ENCODE data around the gene ANKRD61. TPM values are rescaled to one million over a fixed set of nuclear protein-coding genes. Genes with fewer than 3 reads are reported as not detected.
"Not testable (repeated sequence)": the region's sequence is repeated elsewhere in the genome, so short reads cannot be mapped to it uniquely, and the experiment has no call there.

The ANKRD61 gene
- total RNA-seq: 1 to 10 TPM; 6.8 to 8.4 TPM
- 17.3 TPM for polyA plus RNA-seq (ENCODE audit: insufficient read depth, low read depth, low replicate concordance)
- long read RNA-seq, donor 1: 0 reads
- long read RNA-seq, donor 2, partial matches to known transcripts: 21 of 37 reads
- long read RNA-seq, donor 2, other reads (novel, unspliced or antisense): 16 of 37 reads

GRCh38 chr7:6030988-6031387, at the start of gene ANKRD61:
Gene ANKRD61 (plus strand): TSS chr7:6031376. CDS start chr7:6031376, 0 bp downstream.
- no peak within 1 kb of the TSS for H3K27ac ChIP-seq
- TF ChIP-seq, protein P1, sequence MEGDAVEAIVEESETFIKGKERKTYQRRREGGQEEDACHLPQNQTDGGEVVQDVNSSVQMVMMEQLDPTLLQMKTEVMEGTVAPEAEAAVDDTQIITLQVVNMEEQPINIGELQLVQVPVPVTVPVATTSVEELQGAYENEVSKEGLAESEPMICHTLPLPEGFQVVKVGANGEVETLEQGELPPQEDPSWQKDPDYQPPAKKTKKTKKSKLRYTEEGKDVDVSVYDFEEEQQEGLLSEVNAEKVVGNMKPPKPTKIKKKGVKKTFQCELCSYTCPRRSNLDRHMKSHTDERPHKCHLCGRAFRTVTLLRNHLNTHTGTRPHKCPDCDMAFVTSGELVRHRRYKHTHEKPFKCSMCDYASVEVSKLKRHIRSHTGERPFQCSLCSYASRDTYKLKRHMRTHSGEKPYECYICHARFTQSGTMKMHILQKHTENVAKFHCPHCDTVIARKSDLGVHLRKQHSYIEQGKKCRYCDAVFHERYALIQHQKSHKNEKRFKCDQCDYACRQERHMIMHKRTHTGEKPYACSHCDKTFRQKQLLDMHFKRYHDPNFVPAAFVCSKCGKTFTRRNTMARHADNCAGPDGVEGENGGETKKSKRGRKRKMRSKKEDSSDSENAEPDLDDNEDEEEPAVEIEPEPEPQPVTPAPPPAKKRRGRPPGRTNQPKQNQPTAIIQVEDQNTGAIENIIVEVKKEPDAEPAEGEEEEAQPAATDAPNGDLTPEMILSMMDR (IDR thresholded peaks at IDR 0.05): no peak
- TF ChIP-seq POLR2A (IDR thresholded peaks at IDR 0.05): no peak
- H3K36me3 ChIP-seq (ENCODE audit: low read depth, missing control alignments): no peaks in the 10 kb centered on the region
- no peaks in the 10 kb centered on the region for H3K4me1 ChIP-seq
- no peak for DNase-seq
- WGBS, 2 donors: 91 to 92% methylated on average over 2 of the region's 2 CpGs
- intact Hi-C loops (cut with DNase I; ENCODE audit: low total_unique reads): no loop called here
- H3K9me3 ChIP-seq: no peaks in the 10 kb centered on the region
- no peaks in the 10 kb centered on the region for H3K27me3 ChIP-seq
- no peak within 1 kb of the TSS for H3K4me3 ChIP-seq

DNA sequence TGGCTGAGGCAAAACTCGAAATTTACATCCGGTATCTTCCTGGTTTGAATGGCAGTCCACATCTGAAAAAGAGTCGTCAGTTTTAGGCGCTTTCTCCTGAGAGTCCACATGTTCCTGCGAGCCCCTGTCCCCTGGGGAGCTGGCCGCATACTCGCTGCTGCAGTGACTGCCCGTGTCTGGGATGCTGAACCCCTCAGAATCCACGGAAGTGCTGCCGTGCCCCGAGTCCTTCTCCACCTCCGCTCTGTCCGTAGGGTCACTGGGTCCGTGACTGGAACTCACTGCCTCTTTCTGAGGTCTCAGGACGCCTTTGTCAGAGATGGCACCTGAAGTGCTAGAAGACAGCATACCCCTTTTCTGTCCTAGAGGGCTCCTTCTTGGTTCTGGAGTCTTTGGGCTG, 44.1 kb upstream of the ANKRD61 start:
- H3K4me1 ChIP-seq; H3K36me3 ChIP-seq (ENCODE audit: low read depth, missing control alignments); H3K4me3 ChIP-seq; H3K27ac ChIP-seq; H3K27me3 ChIP-seq; intact Hi-C loops (cut with DNase I; ENCODE audit: low total_unique reads); DNase-seq; H3K9me3 ChIP-seq: not testable (repeated sequence)
- WGBS, 2 donors: 83 to 93% methylated on average over 15 of the region's 15 CpGs

GRCh38 chr7:5997210-5997808, 33.9 kb upstream of the ANKRD61 start:
- TF ChIP-seq POLR2A (IDR thresholded peaks at IDR 0.05): no peak
- TF ChIP-seq, protein P1 (IDR thresholded peaks at IDR 0.05): peak; percentile 44 to 62 (median 57)
- Histone ChIP-seq H3K4me3 (no peak overlapping the region), H3K27me3 (no peaks in the 10 kb centered on the region), H3K27ac (no peak overlapping the region), H3K4me1 (no peaks in the 10 kb centered on the region), H3K9me3 (no peaks in the 10 kb centered on the region), H3K36me3 (ENCODE audit: low read depth, missing control alignments) (no peaks in the 10 kb centered on the region)
- intact Hi-C loops (cut with DNase I; ENCODE audit: low total_unique reads): no loop called here
- DNase-seq: peak; percentile 73
- 57% methylated on average over 10 of the region's 10 CpGs for WGBS, 2 donors

GRCh38 chr7:6007386-6007785, 23.8 kb upstream of the ANKRD61 start:
- DNase-seq: no peak
- Histone ChIP-seq H3K9me3 (no peaks in the 10 kb centered on the region), H3K27ac (no peak overlapping the region), H3K36me3 (ENCODE audit: low read depth, missing control alignments) (no peaks in the 10 kb centered on the region), H3K4me1 (peaks cover 8% of the 10 kb centered on the region), H3K4me3 (no peak overlapping the region), H3K27me3 (no peaks in the 10 kb centered on the region)
- TF ChIP-seq POLR2A (IDR thresholded peaks at IDR 0.05): no peak
- TF ChIP-seq, protein P1 (IDR thresholded peaks at IDR 0.05): no peak
- 60 to 74% methylated on average over 4 of the region's 4 CpGs for WGBS, 2 donors
- intact Hi-C loops (cut with DNase I; ENCODE audit: low total_unique reads): no loop called here

DNA sequence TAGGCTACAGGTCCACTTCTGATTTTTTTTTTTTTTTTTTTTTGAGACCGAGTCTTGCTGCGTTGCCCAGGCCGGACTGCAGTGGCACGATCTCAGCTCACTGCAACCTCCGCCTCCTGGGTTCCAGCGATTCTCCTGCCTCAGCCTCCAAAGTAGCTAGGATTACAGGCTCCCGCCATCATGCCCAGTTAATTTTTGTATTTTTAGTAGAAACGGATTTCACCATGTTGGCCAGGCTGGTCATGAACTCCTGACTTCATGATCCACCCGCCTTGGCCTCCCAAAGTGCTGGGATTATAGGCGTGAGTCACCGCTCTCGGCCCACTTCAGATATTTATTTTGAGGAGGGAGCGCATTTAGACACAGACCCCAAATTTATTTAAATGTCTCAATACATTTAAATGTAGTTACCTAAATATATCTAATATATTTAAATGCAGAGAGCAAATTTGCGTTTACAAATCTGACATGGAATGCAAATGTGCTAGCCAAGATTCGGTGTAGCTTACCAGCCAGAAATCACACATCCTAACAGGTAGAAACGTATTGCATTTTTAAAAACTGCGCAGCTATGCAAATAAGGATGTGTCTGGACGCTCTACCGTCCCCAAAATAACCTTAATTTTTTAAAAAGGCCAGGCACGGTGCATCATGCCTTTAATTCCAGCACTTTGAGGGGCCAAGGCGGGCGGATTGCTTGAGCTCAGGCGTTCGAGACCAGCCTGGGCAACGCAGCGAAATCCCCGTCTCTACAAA, 23.2 kb upstream of the ANKRD61 start:
- DNase-seq; H3K4me1 ChIP-seq; H3K9me3 ChIP-seq; H3K27me3 ChIP-seq; intact Hi-C loops (cut with DNase I; ENCODE audit: low total_unique reads); H3K36me3 ChIP-seq (ENCODE audit: low read depth, missing control alignments): not testable (repeated sequence)
- Histone ChIP-seq H3K27ac (peak overlapping the region; percentile 87 to 92), H3K4me3 (peak overlapping the region; percentile 66 to 72)
- WGBS, 2 donors: 32 to 44% methylated on average over 27 of the region's 27 CpGs
